T-helper 1 cell treated with Interleukin-12 subunit alpha and Interleukin-12 subunit beta and Interleukin-4 antibody, amounts not matched to agents 30 ng/mL and 1 ng/mL, for 36 hours (primary cell): ENCODE results near the gene RAF1. TPM values are rescaled to one million over a fixed set of nuclear protein-coding genes. Genes with fewer than 3 reads are reported as not detected.
"Not testable (repeated sequence)": the region's sequence is repeated elsewhere in the genome, so short reads cannot be mapped to it uniquely, and the experiment has no call there.

Source experiments
- intact Hi-C: fragments of 100-400 bp; cut with micrococcal nuclease; formaldehyde crosslinking; loops from one replicate; pipeline ENCODE4 v1.15.1; 2024
- total RNA-seq: library from RNA; stranded (reverse); gene quantifications from 2 replicates; pipeline ENCODE4 v1.2.3, GENCODE V29; 2022

The RAF1 gene
- total RNA-seq, 1 donor from 2014 or later, result 104 TPM

DNA sequence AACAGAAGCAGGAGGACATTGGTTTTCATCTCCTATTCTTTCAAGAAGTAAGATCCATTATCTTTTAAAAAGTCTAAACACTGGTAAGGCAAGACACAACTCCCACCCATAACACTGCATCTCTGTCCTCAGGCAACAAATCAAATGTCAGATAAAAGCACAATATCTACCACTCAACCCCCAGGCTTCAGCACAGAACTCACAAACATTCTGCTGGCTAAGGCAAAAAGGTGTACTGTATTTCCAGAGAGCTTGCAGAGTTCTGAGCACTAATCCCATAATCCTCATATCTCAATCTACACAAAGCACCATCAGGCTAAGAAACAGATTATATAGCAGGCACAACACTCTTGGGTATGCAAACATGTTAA is 20.9 kb downstream of the RAF1 start:
- intact Hi-C loops, result no loop called here

- intact Hi-C loops, result not testable (repeated sequence)
These were observed 23.1 kb downstream of the RAF1 start for GRCh38 chr3:12640853-12641252.

DNA sequence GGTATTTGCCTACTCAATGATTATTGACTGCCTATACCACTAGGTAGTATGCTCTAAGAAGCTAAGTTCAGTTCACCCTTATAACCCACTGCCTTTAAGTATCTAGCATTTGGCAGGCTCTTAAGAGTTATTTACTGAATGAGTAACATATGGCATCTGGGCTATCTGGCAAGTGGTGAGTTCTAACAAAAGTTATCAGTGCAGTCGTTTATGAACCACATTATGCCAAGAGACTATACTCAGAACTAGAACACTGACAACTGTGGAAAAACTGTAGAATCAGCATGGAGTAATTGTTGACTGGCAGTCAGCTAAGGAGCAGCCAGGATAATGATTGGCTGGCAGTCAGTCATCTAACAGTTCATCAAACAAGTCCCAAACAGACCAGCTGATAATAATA is 25.8 kb downstream of the RAF1 start:
- intact Hi-C loops, result no loop called here

DNA sequence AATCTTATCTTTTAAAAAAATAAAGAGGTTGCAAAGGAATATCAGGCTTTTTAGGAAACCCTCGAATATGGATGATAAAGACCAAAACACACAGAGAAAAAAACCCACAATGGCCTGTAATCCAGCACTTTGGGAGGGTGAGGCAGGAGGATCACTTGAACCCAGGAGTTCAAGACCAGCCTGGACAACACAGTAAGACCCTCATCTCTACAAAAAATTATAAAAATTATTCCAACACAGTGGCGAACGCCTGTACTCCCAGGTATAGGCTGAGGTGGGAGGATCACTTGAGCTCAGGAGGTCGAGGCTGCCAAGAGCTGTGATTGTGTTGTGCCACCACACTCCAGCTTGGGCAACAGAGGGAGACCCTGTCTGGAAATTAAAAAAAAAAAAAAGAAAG is 30.8 kb downstream of the RAF1 start:
- intact Hi-C loops, result no loop called here

DNA sequence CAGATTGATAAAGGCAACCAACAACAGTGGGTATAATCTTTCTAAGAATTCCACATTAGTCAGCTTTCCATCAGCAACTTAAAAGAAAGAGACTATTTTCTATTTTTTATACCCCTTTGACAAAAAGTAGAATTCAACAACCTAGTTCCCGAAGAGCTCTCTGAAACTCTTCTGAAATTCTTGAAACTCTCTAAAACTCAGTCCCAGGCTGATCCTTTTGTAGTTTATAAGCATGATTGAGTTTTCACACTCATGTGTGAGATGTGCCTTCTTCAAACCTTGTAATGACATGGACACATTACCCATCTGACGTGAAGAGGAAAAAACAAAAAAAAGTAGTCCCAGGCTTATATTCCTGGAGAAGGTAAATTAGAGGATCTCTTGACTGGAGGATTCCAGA is 31.4 kb downstream of the RAF1 start:
- intact Hi-C loops, result no loop called here

DNA sequence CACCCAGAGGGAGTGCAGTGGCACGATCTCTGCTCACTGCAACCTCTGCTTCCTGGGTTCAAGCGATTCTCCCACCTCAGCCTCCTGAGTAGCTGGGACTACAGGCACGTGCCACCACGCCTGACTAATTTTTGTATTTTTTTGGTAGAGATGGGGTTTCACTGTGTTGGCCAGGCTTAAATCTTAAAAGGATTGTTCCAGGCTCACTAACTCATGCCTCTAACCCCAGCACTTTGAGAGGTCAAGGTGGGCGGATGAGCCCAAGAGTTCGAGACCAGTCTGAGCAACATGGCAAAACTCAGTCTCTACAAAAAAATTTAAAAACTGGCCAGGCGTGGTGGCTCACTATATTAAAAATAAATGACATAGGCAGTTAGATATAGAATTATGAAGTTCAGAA is 33.1 kb downstream of the RAF1 start:
- intact Hi-C loops, result not testable (repeated sequence)

DNA sequence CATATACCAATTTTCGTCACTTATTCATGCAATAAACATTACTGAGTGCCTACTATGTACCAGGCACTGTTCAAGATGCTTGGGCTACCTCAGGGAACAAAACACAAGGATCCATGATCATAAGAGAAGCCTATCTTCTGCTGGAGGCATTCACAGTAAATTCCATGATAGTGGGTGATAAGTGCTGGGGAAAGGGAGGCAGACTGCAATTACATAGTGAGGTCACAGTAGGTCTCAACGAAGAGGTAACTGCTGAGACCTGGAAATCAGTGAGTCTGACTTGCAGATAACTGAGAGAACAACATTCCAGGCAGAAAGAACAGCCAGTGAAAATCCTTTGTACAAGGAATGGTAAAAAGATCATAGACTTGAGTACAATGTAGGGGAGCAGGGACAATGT is 33.6 kb downstream of the RAF1 start:
- intact Hi-C loops, result no loop called here

DNA sequence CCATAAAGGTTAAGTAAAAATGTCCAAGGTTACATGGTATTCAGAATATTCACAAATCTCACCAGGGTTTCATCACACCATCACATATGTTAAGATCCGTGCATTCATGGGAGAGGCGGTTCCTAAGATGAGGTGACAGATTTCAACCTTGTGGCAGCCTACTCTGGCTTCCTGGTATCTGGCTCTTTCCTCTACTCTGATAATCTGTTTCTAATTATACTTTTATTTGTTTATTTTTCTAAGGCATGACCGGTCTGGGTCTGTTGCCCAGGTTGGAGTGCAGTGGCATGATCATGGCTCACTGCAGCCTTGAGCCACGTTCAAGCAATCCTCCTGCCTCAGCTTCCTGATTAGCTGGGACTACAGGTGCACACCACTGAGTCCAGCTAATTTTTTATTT is 34.4 kb downstream of the RAF1 start:
- intact Hi-C loops, result loop anchor here (5.0 kb wide), 1 partner anchor 33 kb away; the partner anchor contains the start of gene RAF1

- intact Hi-C loops, result loop anchor here (5.0 kb wide), 1 partner anchor 33 kb away; the partner anchor contains the start of gene RAF1
These were observed 35.1 kb downstream of the RAF1 start for GRCh38 chr3:12628813-12629212.

DNA sequence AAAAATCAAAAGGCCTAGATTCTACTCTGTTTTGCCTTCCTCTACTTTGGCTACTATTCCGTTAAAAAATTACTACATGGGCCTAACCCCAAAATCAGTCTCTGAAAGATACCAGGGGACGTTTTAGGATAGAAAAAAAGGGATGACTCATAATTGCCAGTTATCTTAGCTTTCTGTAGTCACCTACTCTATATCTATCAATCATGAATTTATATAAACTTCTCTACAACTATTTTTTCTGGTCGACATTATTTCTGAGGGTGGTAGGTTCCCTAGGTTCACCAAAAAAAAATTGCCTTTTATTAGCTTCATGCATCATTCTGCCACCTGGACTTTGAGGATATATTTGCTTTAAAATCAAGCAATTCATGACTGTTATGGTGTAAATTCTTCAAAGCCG is 36.5 kb downstream of the RAF1 start:
- intact Hi-C loops, result loop anchor here (5.0 kb wide), 1 partner anchor 35 kb away; the partner anchor contains the start of gene RAF1

- intact Hi-C loops, result loop anchor here (5.0 kb wide), 1 partner anchor 37 kb away; the partner anchor contains the start of gene RAF1
These were observed 39.0 kb downstream of the RAF1 start for GRCh38 chr3:12624964-12625363.

DNA sequence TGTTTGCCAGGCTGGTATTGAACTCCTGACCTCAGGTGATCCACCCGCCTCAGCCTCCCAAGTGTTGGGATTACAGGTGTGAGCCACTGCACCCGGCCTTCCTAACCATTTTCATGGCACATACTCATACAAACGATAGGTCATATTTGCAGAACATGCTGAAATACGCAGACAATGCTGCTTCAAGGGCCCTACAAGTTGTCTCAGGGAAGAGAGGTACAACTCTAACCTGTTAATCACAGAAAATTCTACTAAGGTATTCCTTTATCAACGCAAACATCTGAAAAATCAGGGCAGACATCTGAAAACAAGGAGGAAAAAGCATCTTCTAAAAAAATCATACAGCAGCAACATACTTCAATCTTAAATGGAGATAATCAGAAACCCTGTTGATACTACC is 39.9 kb downstream of the RAF1 start:
- intact Hi-C loops, result no loop called here

GRCh38 chr3:12622335-12622734 is 41.6 kb downstream of the RAF1 start:
- intact Hi-C loops, result no loop called here

DNA sequence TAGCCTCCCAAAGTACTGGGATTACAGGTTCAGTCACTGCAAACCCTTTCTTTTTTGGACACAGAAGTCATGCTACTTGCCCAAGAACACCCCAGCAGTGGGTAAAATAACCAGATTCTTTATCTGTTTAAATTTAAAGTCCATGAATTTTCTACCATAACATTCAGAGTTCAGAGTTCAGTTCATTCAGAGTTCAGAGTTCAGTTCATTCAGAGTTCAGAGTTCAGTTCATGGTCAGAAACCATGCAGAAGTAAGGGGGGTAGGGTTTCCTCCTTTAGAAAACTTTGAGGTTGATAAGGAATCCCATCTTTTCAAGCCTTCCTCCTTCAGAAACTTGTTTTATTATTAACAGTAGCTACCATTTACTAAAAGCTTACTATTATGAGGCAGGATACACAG is 43.2 kb downstream of the RAF1 start:
- intact Hi-C loops, result no loop called here

DNA sequence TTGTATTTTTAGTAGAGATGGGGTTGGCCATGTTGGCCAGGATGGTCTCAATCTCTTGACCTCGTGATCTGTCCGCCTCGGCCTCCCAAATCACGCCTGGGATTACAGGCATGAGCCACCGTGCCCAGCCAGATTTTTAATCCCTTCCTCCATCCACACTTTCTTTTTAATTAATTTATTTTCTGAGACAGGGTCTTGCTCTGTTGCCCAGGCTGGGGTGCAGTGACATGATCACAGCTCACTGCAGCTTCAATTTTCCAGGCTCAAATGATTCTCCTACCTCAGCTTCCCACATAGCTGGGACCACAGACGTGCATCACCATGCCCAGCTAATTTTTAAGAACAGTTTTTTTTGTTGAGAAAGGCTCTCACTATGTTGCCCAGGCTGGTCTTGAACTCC is 43.6 kb downstream of the RAF1 start:
- intact Hi-C loops, result no loop called here

- intact Hi-C loops, result no loop called here
These were observed 45.5 kb downstream of the RAF1 start for GRCh38 chr3:12618426-12618825.

GRCh38 chr3:12615266-12615665 is 48.7 kb downstream of the RAF1 start:
- intact Hi-C loops, result no loop called here

DNA sequence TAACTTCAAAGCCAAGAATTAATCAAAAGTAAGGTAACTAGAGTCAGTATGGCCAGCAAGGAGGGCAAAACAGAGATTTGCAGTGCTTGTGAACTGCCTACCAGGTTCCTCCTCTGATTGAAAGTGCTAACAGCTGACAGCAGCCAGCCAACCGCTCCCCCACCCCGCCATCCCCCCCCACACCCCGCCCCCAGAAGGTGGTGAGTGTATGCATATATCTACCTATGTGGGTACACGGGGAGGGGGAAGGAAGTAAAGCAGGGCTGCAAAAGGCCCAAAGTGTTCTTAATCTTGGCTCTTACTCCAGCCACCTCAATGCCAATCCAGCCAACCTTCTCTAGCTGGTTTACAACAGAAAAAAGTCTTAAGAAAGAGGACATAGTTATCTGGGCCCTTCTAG is 50.7 kb downstream of the RAF1 start:
- intact Hi-C loops, result loop anchor here (2.0 kb wide), 1 partner anchor 50 kb away; no protein-coding TSS in a partner anchor

DNA sequence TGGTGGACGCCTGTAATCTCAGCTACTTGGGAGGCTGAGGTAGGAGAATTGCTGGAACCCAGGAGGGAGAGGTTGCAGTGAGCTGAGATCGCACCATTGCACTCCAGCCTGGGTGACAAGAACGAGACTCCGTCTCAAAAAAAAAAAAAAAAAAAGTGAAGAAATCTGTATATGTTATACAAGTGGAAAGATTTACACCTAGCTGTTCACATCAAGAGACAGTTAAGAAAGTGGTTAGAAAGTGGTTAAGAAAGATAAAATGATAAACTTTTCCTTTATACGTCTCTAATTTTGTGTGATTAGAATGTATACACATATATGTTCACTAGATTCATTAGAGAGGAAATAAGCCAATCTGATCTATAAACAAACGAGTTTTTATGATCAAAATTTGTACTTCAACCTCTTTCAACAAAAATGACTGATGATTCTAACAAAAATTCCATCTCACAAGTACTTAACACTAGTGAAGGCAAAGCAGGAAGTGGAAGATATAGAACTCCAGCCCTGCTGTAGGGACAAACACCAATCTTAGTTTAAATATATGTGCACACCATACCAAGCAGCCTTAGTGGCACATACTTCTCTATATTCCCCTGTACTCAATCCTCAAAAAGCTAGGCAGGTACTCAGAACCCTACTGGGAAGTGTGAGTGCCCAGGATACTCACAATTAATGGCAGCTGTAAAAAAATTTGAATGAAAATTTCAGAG is 51.2 kb downstream of the RAF1 start:
- intact Hi-C loops, result loop anchor here (2.0 kb wide), 1 partner anchor 50 kb away; no protein-coding TSS in a partner anchor

DNA sequence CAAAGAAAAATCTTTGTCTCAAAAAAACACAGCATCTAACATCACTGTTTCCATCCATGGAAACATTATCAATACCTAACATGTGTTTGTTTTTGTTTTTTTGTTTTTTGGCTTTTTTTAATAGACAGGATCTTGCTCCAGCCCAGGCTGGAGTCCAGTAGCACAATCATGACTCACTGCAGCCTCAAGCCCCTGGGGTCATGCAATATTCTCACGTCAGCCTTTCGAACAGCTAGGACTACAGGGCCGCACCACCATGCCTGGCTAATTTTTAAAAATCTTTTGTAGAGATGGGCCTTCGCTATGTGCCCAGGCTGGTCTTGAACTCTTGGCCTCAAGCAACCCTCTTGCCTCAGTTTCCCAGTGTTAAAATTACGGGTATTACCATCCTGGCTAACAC is 52.8 kb downstream of the RAF1 start:
- intact Hi-C loops, result no loop called here

DNA sequence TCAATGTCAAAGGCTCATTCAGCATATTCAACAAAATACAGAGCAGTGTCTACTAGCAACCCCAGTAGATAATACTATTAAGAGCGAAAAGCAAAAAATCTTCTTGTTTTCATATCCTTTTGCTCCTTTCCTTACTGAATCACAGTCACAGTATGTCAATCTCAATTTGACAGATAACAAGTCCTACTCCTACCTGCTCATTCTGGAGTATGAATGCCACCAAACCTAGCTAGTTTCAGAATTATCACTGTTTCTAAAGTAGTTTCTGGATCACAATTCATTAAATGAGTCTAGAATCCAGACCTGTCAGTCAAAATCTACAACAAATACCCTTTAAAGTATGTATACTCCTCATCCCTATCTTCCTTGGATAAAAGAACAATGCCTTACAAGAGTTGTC is 55.5 kb downstream of the RAF1 start:
- intact Hi-C loops, result no loop called here

GRCh38 chr3:12603969-12604368 is 59.9 kb downstream of the RAF1 start:
- intact Hi-C loops, result loop anchor here (5.0 kb wide), 1 partner anchor 118 kb away; no protein-coding TSS in a partner anchor

- intact Hi-C loops, result loop anchor here (5.0 kb wide), 1 partner anchor 121 kb away; no protein-coding TSS in a partner anchor
These were observed 62.8 kb downstream of the RAF1 start for GRCh38 chr3:12601072-12601471.
